ENCODE measurements around the gene UNC13B.

UNC13B gene

DNA sequence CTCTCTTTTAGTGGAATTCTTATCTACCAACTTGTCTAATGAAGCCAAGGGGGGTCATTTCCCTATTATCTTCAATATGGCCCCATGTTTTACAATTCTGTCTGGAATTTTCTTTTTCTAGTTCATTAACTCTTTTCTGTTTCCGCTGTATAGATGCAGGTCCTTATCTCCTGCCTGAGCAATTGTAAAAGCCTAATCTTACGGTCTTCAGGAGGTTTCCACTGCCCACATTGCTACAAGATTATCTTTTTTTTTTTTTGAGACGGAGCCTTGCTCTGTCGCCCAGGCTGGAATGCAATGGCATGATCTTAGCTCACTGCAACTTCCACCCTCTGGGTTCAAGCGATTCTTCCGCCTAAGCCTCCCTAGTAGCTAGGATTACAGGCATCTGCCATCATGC, 132.3 kb downstream of the UNC13B start:
- ChIA-PET POLR2A (ENCODE audit: low non-redundant PET) (no interaction called here), CTCF (interaction anchor here (0.6 kb wide), 1 partner anchor 9 kb away, joined by 3 read pairs; no protein-coding TSS in a partner anchor)
- TF ChIP-seq, protein P1, sequence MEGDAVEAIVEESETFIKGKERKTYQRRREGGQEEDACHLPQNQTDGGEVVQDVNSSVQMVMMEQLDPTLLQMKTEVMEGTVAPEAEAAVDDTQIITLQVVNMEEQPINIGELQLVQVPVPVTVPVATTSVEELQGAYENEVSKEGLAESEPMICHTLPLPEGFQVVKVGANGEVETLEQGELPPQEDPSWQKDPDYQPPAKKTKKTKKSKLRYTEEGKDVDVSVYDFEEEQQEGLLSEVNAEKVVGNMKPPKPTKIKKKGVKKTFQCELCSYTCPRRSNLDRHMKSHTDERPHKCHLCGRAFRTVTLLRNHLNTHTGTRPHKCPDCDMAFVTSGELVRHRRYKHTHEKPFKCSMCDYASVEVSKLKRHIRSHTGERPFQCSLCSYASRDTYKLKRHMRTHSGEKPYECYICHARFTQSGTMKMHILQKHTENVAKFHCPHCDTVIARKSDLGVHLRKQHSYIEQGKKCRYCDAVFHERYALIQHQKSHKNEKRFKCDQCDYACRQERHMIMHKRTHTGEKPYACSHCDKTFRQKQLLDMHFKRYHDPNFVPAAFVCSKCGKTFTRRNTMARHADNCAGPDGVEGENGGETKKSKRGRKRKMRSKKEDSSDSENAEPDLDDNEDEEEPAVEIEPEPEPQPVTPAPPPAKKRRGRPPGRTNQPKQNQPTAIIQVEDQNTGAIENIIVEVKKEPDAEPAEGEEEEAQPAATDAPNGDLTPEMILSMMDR (conservative IDR thresholded peaks at IDR 0.05; ENCODE audit: low read depth) = no peak
- H3K27ac ChIP-seq = no peak overlapping the region
- DNase-seq (ENCODE audit: low spot score) = no peak

DNA sequence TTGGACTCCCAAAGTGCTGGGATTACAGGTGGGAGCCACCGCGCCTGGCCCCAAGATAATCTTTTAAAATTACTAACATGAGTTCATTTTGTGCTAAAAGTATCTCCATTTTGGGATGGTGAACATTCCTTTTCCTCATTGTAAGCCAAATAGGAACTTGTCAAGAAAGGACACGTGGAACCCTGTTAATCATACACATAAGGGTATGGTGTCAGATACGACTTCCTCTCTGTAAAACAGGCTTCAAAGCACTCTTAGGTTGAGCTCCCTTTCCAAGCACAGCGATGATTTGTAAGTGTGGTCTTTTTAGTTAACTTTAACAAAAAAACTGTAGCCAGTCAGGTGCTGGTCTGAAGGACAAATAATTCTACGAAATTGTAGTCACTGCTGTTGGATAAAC, 132.7 kb downstream of the UNC13B start:
- DNase-seq (ENCODE audit: low spot score) = no peak
- CTCF ChIA-PET = interaction anchor here (0.5 to 0.6 kb wide), 2 partner anchors 8 to 197 kb away, joined by 3 to 7 read pairs; no protein-coding TSS in a partner anchor
- TF ChIP-seq, protein P1 (conservative IDR thresholded peaks at IDR 0.05; ENCODE audit: low read depth) = no peak
- no peak overlapping the region for H3K27ac ChIP-seq
- POLR2A ChIA-PET (ENCODE audit: low non-redundant PET) = no interaction called here

DNA sequence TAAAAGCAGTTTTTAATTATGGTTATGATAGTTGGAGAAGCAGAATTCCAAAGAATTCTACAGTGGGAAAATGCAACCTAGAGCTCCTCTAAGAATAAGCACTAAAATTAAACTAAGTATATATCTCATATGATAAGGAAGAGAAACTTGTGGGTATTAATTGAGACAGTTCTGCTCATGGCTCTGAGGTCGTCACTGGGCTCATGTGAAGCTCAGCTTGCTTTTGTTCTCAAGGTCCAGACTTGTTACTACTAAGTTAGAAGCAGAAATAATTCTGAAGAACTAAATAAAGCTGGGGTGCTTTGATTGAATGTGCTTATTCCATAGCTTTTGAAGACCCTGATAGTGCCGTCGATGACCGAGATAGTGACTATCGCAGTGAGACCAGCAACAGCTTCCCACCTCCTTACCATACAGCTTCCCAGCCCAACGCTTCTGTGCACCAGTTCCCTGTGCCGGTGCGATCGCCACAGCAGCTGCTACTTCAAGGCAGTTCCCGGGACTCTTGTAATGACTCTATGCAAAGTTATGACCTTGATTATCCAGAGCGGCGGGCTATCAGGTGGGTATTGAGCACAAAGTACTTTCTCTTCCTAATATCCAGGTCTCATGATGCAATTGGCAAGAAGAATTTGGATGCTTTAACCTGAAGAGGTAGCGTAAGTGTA, 133.7 kb downstream of the UNC13B start:
- DNase-seq (ENCODE audit: low spot score) = no peak
- ChIA-PET POLR2A (ENCODE audit: low non-redundant PET) (no interaction called here), CTCF (interaction anchor here (0.6 kb wide), 3 partner anchors 33 to 305 kb away, joined by 3 read pairs; no protein-coding TSS in a partner anchor)
- TF ChIP-seq, protein P1 (conservative IDR thresholded peaks at IDR 0.05; ENCODE audit: low read depth) = no peak
- H3K27ac ChIP-seq = no peak overlapping the region

DNA sequence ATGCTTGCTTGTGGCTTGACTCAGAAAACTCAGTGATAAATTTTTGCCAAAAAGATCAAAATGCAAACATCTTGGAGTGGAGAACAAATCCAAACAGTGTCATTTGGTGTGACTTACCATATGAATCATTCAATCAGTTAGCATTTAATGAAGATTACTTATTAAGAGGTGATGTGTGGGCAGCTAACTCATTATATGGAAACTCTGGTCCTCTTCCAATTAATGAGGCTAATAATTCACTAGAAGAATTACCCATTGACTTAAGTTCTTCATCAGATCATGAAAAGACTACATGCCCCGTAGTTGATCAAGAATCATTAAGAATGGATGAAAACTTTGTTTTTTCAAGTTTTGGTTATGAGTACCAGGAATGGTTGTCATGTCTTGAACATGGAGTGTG, 141.8 kb downstream of the UNC13B start:
- ChIA-PET POLR2A (ENCODE audit: low non-redundant PET) (no interaction called here), CTCF (no interaction called here)

DNA sequence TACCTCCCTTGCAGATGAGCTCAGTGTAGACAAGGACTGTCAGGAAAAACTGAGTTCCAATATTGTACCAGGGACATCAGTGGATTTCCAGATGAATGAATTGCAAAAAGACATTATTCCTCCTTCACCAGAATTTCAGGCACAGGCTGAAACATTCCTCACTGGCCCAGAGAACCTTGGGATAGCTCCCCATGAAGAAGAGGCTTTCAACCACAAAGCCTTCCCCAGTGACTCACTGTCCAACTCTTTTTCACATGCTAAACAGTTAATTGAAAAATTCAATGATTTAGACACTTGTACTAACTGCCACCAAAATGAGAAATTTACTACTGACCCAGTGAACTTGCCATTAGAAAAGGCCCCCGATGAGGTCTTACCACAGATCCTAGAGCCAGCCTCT, 144.5 kb downstream of the UNC13B start:
- no peak for DNase-seq (ENCODE audit: low spot score)
- ChIA-PET CTCF (interaction anchor here (0.6 to 0.8 kb wide), 2 partner anchors 47 to 86 kb away, joined by 4 to 5 read pairs; no protein-coding TSS in a partner anchor), POLR2A (ENCODE audit: low non-redundant PET) (no interaction called here)
- TF ChIP-seq, protein P1 (conservative IDR thresholded peaks at IDR 0.05; ENCODE audit: low read depth) = no peak
- H3K27ac ChIP-seq = no peak overlapping the region

More for the DNA sequence above, 141.8 kb downstream of the UNC13B start:
- no peak for DNase-seq (ENCODE audit: low spot score)
- TF ChIP-seq, protein P1 (conservative IDR thresholded peaks at IDR 0.05; ENCODE audit: low read depth) = no peak
- no peak overlapping the region for H3K27ac ChIP-seq

DNA sequence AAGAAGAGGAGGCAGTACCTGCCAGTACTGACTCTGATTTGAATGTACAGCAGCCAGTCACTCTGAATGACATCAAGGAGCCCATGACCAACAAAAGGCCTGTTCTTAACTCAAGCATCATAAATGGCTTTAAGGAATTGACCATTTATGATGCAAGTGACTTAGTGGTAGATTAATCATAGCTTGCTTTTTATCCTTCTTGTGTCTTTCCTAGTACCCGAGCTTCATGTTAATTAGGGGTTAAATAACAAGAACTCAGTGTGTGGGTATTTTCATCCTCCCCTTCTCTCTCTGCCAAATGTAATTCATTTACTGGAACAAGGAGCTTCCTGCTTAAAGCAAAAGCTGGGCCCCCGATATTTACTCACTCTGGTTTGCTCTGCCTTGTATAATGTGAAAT, 146.5 kb downstream of the UNC13B start:
- H3K27ac ChIP-seq = no peak overlapping the region
- TF ChIP-seq, protein P1 (conservative IDR thresholded peaks at IDR 0.05; ENCODE audit: low read depth) = no peak
- ChIA-PET CTCF (interaction anchor here (0.6 to 0.7 kb wide), 2 partner anchors 91 to 904 kb away, joined by 3 to 4 read pairs; no protein-coding TSS in a partner anchor), POLR2A (ENCODE audit: low non-redundant PET) (no interaction called here)
- no peak for DNase-seq (ENCODE audit: low spot score)

Measured in RWPE1 (cell line).